PC-9 (cell line): Measurements from ENCODE around the gene UVRAG. TPM values are rescaled to one million over a fixed set of nuclear protein-coding genes. Genes with fewer than 3 reads are reported as not detected.

Experiments
- BruUV-seq: library from RNA; stranded (reverse); fragments of 400-500 nt; replicated peaks from 2 replicates; lab custom pipeline; 2021; lab: Mats Ljungman, UMichigan
- CTCF ChIA-PET: fragments of 300-600 bp; sonication (Branson Sonifier 250); formaldehyde crosslinking; loops from one replicate; lab custom pipeline; 2022; ENCODE audit warnings: antibody characterized with exemption; lab: Charles Lee
- POLR2A ChIA-PET: fragments of 300-600 bp; sonication (Branson Sonifier 250); formaldehyde crosslinking; loops from one replicate; lab custom pipeline; 2022; ENCODE audit warnings: antibody characterized with exemption; ENCODE audit not compliant: unreplicated experiment; lab: Charles Lee
- DNase-seq, 2 experiments: peaks; one replicate each; pipeline versions ENCODE4 v3.0.0 to v3.0.0-alpha.2; 2015 to 2022; ENCODE audit warnings: mixed read lengths in 1 of 2
- H2AFZ ChIP-seq: fragments of 200-600 bp; sonication (generic); 2 replicates; pipeline ENCODE4 v1.8.1; 2017; ENCODE audit warnings: antibody characterized with exemption
- H3F3A ChIP-seq: fragments of 200-600 bp; sonication (generic); 2 replicates; pipeline ENCODE4 v1.8.1; 2017; ENCODE audit warnings: antibody characterized with exemption, mild to moderate bottlenecking, low read depth; ENCODE audit not compliant: insufficient read depth
- H3K27ac ChIP-seq: fragments of 200-600 bp; sonication (generic); 2 replicates; pipeline ENCODE4 v1.6.1; 2016; ENCODE audit warnings: mixed run types
- H3K27me3 ChIP-seq: fragments of 200-600 bp; sonication (generic); 2 replicates; pipeline ENCODE4 v1.6.1; 2016; ENCODE audit warnings: low read depth, mixed run types; ENCODE audit not compliant: insufficient read depth
- H3K36me3 ChIP-seq: fragments of 200-600 bp; sonication (generic); 2 replicates; pipeline ENCODE4 v1.6.1; 2016; ENCODE audit warnings: low read depth, mixed run types
- H3K4me1 ChIP-seq: fragments of 200-600 bp; sonication (generic); replicated peaks from 2 replicates; pipeline ENCODE4 v1.6.1; 2016; ENCODE audit warnings: mixed run types; ENCODE audit not compliant: insufficient read depth
- H3K4me2 ChIP-seq: fragments of 200-600 bp; sonication (generic); 2 replicates; pipeline ENCODE4 v1.6.1; 2017; ENCODE audit warnings: mixed run types
- H3K4me3 ChIP-seq: fragments of 200-600 bp; sonication (generic); 2 replicates; pipeline ENCODE4 v1.6.1; 2016; ENCODE audit warnings: mixed run types
- H3K79me2 ChIP-seq: fragments of 200-600 bp; sonication (generic); 2 replicates; pipeline ENCODE4 v1.6.1; 2017; ENCODE audit warnings: low read depth, mixed run types
- H3K9me2 ChIP-seq: fragments of 200-600 bp; sonication (generic); 2 replicates; pipeline ENCODE4 v1.8.1; 2017; ENCODE audit warnings: mild to moderate bottlenecking; ENCODE audit not compliant: insufficient read depth
- H3K9me3 ChIP-seq: fragments of 200-600 bp; sonication (generic); 2 replicates; pipeline ENCODE4 v1.8.1; 2016; ENCODE audit warnings: low read depth; ENCODE audit not compliant: insufficient read depth
- H4K20me1 ChIP-seq: fragments of 200-600 bp; sonication (generic); 2 replicates; pipeline ENCODE4 v1.8.1; 2017; ENCODE audit not compliant: insufficient read depth
- CTCF ChIP-seq: fragments of 200-600 bp; sonication (generic); conservative IDR thresholded peaks from 2 replicates; pipeline ENCODE4 v1.6.1; 2017; ENCODE audit warnings: mixed run types, antibody characterized with exemption, mild to moderate bottlenecking, moderate library complexity
- EZH2 ChIP-seq: fragments of 200-600 bp; sonication (generic); IDR thresholded peaks from 2 replicates; pipeline ENCODE4 v1.8.0; 2017; ENCODE audit warnings: antibody characterized with exemption, low read depth
- intact Hi-C: fragments of 100-400 bp; cut with micrococcal nuclease; formaldehyde crosslinking; loops from one replicate; pipeline ENCODE4 v1.10.0; 2022; ENCODE audit not compliant: unreplicated experiment
- total RNA-seq: library from RNA; stranded (reverse); gene quantifications from 2 replicates; pipeline ENCODE4 v1.2.3, GENCODE V29; 2021

UVRAG gene
- total RNA-seq, 1 experiment from 2014 or later, result 20.4 TPM

GRCh38 chr11:75831915-75832502 lies 17.0 kb downstream of the UVRAG start:
- BruUV-seq, result no TSS peak
- CTCF ChIA-PET, result no interaction called here
- Histone ChIP-seq H3K4me2 (no peak overlapping the region), H3K9me2 (no peaks in the 10 kb centered on the region), H3K4me1 (no peaks in the 10 kb centered on the region), H2AFZ (no peak overlapping the region), H4K20me1 (0 out of 2 replicates have a peak, but pooled peaks cover 9% of the 10 kb centered on the region), H3F3A (no peaks in the 10 kb centered on the region), H3K4me3 (no peak overlapping the region), H3K27me3 (no peaks in the 10 kb centered on the region), H3K9me3 (no peaks in the 10 kb centered on the region), H3K27ac (no peak overlapping the region), H3K36me3 (no peaks in the 10 kb centered on the region), H3K79me2 (peaks cover 27% of the 10 kb centered on the region)
- TF ChIP-seq EZH2, result no peak
- TF ChIP-seq CTCF, result no peak
- DNase-seq, result no peak
- intact Hi-C loops, result no loop called here
- POLR2A ChIA-PET, result no interaction called here

DNA sequence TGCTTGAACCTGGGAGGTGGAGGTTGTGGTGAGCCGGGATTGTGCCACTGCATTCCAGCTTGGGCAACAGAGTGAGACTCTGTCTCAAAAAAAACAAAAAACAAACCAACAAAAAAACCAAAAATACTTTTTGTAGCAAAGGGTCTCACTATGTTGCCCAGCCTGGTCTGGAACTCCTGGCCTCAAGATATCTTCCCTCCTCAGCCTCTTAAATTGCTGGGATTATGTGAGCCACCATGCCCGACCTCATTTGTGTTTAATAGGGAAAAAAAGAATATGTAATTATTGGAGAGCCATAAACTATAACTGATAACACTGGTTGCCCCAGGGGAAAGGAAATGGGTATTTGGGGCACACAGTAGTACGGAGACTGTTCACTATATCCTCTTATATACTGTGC lies 19.7 kb downstream of the UVRAG start:
- no peak for TF ChIP-seq EZH2
- no peak for TF ChIP-seq CTCF
- no peaks in the 10 kb centered on the region for H3K4me1 ChIP-seq
- H3K9me2 ChIP-seq, result no peaks in the 10 kb centered on the region
- ChIA-PET POLR2A (no interaction called here), CTCF (no interaction called here)
- H3K4me3 ChIP-seq, result no peak overlapping the region
- intact Hi-C loops, result no loop called here
- no peaks in the 10 kb centered on the region for H3K36me3 ChIP-seq
- 0 out of 2 replicates have a peak, but pooled peaks cover 9% of the 10 kb centered on the region for H4K20me1 ChIP-seq
- peaks cover 17% of the 10 kb centered on the region for H3K79me2 ChIP-seq
- H3K27me3 ChIP-seq, result no peaks in the 10 kb centered on the region
- BruUV-seq, result no TSS peak
- H3K9me3 ChIP-seq, result no peaks in the 10 kb centered on the region
- no peak overlapping the region for H2AFZ ChIP-seq
- no peaks in the 10 kb centered on the region for H3F3A ChIP-seq
- no peak overlapping the region for H3K27ac ChIP-seq
- no peak for DNase-seq
- H3K4me2 ChIP-seq, result no peak overlapping the region

- Histone ChIP-seq H3K9me2 (no peaks in the 10 kb centered on the region), H3K27me3 (no peaks in the 10 kb centered on the region), H3K4me3 (no peak overlapping the region), H3K4me2 (no peak overlapping the region), H3K27ac (no peak overlapping the region), H3F3A (peaks cover 7% of the 10 kb centered on the region; the same call in 1 of the 2 replicates), H3K4me1 (peaks cover 16% of the 10 kb centered on the region), H3K36me3 (no peaks in the 10 kb centered on the region), H4K20me1 (0 out of 2 replicates have a peak, but pooled peaks cover 3% of the 10 kb centered on the region), H3K9me3 (no peaks in the 10 kb centered on the region), H3K79me2 (peaks cover 13% of the 10 kb centered on the region; the same call in 1 of the 2 replicates), H2AFZ (no peak overlapping the region)
- BruUV-seq, result no TSS peak
- no peak for TF ChIP-seq CTCF
- TF ChIP-seq EZH2, result no peak
- ChIA-PET CTCF (no interaction called here), POLR2A (interaction anchor here (0.5 kb wide), 1 partner anchor 22 kb away, joined by 4 read pairs; no protein-coding TSS in a partner anchor)
- intact Hi-C loops, result no loop called here
- no peak for DNase-seq
Observed at GRCh38 chr11:75836417-75836816, 21.4 kb downstream of the UVRAG start.
